Fibroblast of lung (primary cell): ENCODE data around the gene SLC10A2. TPM values are rescaled to one million over a fixed set of nuclear protein-coding genes. Genes with fewer than 3 reads are reported as not detected.

Experiments used
- DNase-seq, 2 donors: peaks; one replicate each; pipeline versions ENCODE4 v3.0.0 to v3.0.0-alpha.2; 2010; ENCODE audit warnings: low read depth in 2 of 2
- H2AFZ ChIP-seq: 2 replicates; pipeline ENCODE4 v1.5.1; 2012; ENCODE audit warnings: low read length, control low read depth, inconsistent platforms
- H3K27ac ChIP-seq: 2 replicates; pipeline ENCODE4 v1.5.1; 2011; ENCODE audit warnings: low read length, control low read depth; ENCODE audit not compliant: insufficient read depth
- H3K27me3 ChIP-seq: 2 replicates; pipeline ENCODE4 v1.5.1; 2011; ENCODE audit warnings: mild to moderate bottlenecking, low read length; ENCODE audit not compliant: control insufficient read depth, insufficient read depth
- H3K36me3 ChIP-seq: 2 replicates; pipeline ENCODE4 v1.5.1; 2011; ENCODE audit warnings: low read length; ENCODE audit not compliant: control insufficient read depth, insufficient read depth
- H3K4me1 ChIP-seq: 2 replicates; pipeline ENCODE4 v1.5.1; 2011; ENCODE audit warnings: low read length; ENCODE audit not compliant: control insufficient read depth, insufficient read depth; ENCODE audit errors: extremely low read depth
- H3K4me2 ChIP-seq: 2 replicates; pipeline ENCODE4 v1.5.1; 2011; ENCODE audit warnings: low read length, control low read depth; ENCODE audit not compliant: insufficient read depth; ENCODE audit errors: extremely low read depth
- H3K4me3 ChIP-seq, 4 experiments: fragments of 200-600 bp in 1 of 4; sonication (generic) in 1 of 4; replicated peaks in 1 of 4; 2 replicates each; pipeline ENCODE4 v1.5.1; 2011 to 2016; ENCODE audit warnings: low read length in 4 of 4, low read depth in 3 of 4, mild to moderate bottlenecking in 3 of 4, control low read depth in 2 of 4, inconsistent platforms in 1 of 4, mixed read lengths in 1 of 4; ENCODE audit not compliant: insufficient read depth in 1 of 4; ENCODE audit errors: control extremely low read depth in 1 of 4
- H3K79me2 ChIP-seq: 2 replicates; pipeline ENCODE4 v1.5.1; 2012; ENCODE audit warnings: mild to moderate bottlenecking, low read length, inconsistent platforms; ENCODE audit not compliant: control insufficient read depth, insufficient read depth
- H3K9ac ChIP-seq: 2 replicates; pipeline ENCODE4 v1.5.1; 2011; ENCODE audit warnings: mild to moderate bottlenecking, low read length, control low read depth; ENCODE audit not compliant: insufficient read depth
- H3K9me3 ChIP-seq: 2 replicates; pipeline ENCODE4 v1.5.1; 2012; ENCODE audit warnings: low read depth, low read length; ENCODE audit not compliant: control insufficient read depth, insufficient read depth
- H4K20me1 ChIP-seq: 2 replicates; pipeline ENCODE4 v1.5.1; 2011; ENCODE audit warnings: low read length; ENCODE audit not compliant: control insufficient read depth, insufficient read depth; ENCODE audit errors: extremely low read depth
- EZH2 ChIP-seq: IDR thresholded peaks from 2 replicates; pipeline ENCODE4 v1.5.1; 2012; ENCODE audit warnings: low read length, control low read depth, mild to moderate bottlenecking; ENCODE audit errors: missing control alignments
- polyA plus RNA-seq, 2 donors: library from polyadenylated mRNA; depleted of rRNA in 1 of 2; stranded (reverse) in 1 of 2; unstranded in 1 of 2; fragments of >200 nt; gene quantifications; 2 replicates each; pipeline ENCODE4 v1.2.1, GENCODE V29; 2011 to 2012; ENCODE audit warnings: missing spikeins in 1 of 2
- total RNA-seq: library from RNA; depleted of rRNA; stranded (reverse); fragments of >200 nt; gene quantifications from 2 replicates; pipeline ENCODE4 v1.2.1, GENCODE V29; 2014
- TF ChIP-seq, protein P1 (sequence below), 2 donors: IDR thresholded peaks in 1 of 2; conservative IDR thresholded peaks in 1 of 2; 1 replicate in 1 of 2; 2 replicates in 1 of 2; pipeline ENCODE4 v1.5.1; 2011 to 2012; ENCODE audit warnings: low read length in 2 of 2, control low read depth in 1 of 2, inconsistent platforms in 1 of 2, low read depth in 1 of 2, mild to moderate bottlenecking in 1 of 2

Gene SLC10A2
- total and polyA plus RNA-seq, 2 donors (not counting 1 experiment from before 2014, with no cell fraction given) = not detected

GRCh38 chr13:103039183-103039582, 27.0 kb downstream of the SLC10A2 start:
- H2AFZ ChIP-seq = no peak overlapping the region
- H3K4me2 ChIP-seq = no peak overlapping the region
- TF ChIP-seq, protein P1, sequence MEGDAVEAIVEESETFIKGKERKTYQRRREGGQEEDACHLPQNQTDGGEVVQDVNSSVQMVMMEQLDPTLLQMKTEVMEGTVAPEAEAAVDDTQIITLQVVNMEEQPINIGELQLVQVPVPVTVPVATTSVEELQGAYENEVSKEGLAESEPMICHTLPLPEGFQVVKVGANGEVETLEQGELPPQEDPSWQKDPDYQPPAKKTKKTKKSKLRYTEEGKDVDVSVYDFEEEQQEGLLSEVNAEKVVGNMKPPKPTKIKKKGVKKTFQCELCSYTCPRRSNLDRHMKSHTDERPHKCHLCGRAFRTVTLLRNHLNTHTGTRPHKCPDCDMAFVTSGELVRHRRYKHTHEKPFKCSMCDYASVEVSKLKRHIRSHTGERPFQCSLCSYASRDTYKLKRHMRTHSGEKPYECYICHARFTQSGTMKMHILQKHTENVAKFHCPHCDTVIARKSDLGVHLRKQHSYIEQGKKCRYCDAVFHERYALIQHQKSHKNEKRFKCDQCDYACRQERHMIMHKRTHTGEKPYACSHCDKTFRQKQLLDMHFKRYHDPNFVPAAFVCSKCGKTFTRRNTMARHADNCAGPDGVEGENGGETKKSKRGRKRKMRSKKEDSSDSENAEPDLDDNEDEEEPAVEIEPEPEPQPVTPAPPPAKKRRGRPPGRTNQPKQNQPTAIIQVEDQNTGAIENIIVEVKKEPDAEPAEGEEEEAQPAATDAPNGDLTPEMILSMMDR (conservative IDR thresholded peaks at IDR 0.05 in 1 of 2, IDR thresholded peaks at IDR 0.05 in 1 of 2; ENCODE audit: low read depth in 1 of 2, low read length in 2 of 2) = no peak
- no peak for TF ChIP-seq EZH2
- no peak overlapping the region for H3K9ac ChIP-seq
- no peaks in the 10 kb centered on the region for H4K20me1 ChIP-seq
- no peak for DNase-seq
- H3K79me2 ChIP-seq = no peaks in the 10 kb centered on the region
- no peaks in the 10 kb centered on the region for H3K9me3 ChIP-seq
- H3K36me3 ChIP-seq = no peaks in the 10 kb centered on the region
- H3K27me3 ChIP-seq = no peaks in the 10 kb centered on the region
- no peak overlapping the region for H3K27ac ChIP-seq
- H3K4me3 ChIP-seq = no peak overlapping the region
- no peaks in the 10 kb centered on the region for H3K4me1 ChIP-seq

GRCh38 chr13:103036268-103036667, 29.9 kb downstream of the SLC10A2 start:
- no peak for TF ChIP-seq EZH2
- TF ChIP-seq, protein P1 (conservative IDR thresholded peaks at IDR 0.05 in 1 of 2, IDR thresholded peaks at IDR 0.05 in 1 of 2; ENCODE audit: low read depth in 1 of 2, low read length in 2 of 2) = no peak
- H3K36me3 ChIP-seq = no peaks in the 10 kb centered on the region
- H3K79me2 ChIP-seq = no peaks in the 10 kb centered on the region
- DNase-seq = no peak
- no peak overlapping the region for H2AFZ ChIP-seq
- no peak overlapping the region for H3K4me3 ChIP-seq
- no peaks in the 10 kb centered on the region for H3K9me3 ChIP-seq
- H4K20me1 ChIP-seq = no peaks in the 10 kb centered on the region
- H3K4me2 ChIP-seq = no peak overlapping the region
- H3K4me1 ChIP-seq = no peaks in the 10 kb centered on the region
- H3K27me3 ChIP-seq = no peaks in the 10 kb centered on the region
- no peak overlapping the region for H3K9ac ChIP-seq
- no peak overlapping the region for H3K27ac ChIP-seq

DNA sequence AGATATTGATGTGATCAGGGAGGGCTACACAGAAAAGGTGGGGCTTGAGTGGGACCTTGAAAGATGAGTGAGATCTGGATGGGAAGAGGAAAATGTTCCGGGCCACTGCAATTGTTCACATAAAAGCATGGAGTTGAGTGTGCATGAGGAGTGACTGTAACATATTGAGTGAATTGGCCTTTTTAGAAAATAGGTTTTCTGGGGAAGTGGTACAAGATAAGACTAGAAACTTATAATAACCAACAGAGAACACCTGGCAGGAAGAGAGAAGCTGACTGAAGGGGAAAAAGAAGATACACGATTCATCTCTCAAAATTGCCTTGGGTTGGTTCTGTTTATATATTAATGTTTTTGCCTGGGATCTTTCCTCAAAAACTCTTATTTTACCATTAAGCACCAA, 32.2 kb downstream of the SLC10A2 start:
- Histone ChIP-seq H3K4me1 (no peaks in the 10 kb centered on the region), H3K27me3 (no peaks in the 10 kb centered on the region), H3K9me3 (no peaks in the 10 kb centered on the region), H3K36me3 (no peaks in the 10 kb centered on the region), H2AFZ (no peak overlapping the region), H3K4me2 (no peak overlapping the region), H4K20me1 (no peaks in the 10 kb centered on the region), H3K27ac (no peak overlapping the region), H3K4me3 (no peak overlapping the region), H3K79me2 (no peaks in the 10 kb centered on the region), H3K9ac (no peak overlapping the region)
- DNase-seq = no peak
- TF ChIP-seq, protein P1 (conservative IDR thresholded peaks at IDR 0.05 in 1 of 2, IDR thresholded peaks at IDR 0.05 in 1 of 2; ENCODE audit: low read depth in 1 of 2, low read length in 2 of 2) = no peak
- TF ChIP-seq EZH2 = no peak
